GM12801 (cell line): Measurements from ENCODE around the gene CYP19A1.

Experiments used
- TF ChIP-seq, protein P1 (sequence below): IDR thresholded peaks from one replicate; pipeline ENCODE4 v1.5.1; 2011; ENCODE audit warnings: control low read depth; ENCODE audit not compliant: insufficient read length; ENCODE audit errors: extremely low read depth

Gene CYP19A1

GRCh38 chr15:51202783-51203182, 135.6 kb downstream of the CYP19A1 start:
- TF ChIP-seq, protein P1, sequence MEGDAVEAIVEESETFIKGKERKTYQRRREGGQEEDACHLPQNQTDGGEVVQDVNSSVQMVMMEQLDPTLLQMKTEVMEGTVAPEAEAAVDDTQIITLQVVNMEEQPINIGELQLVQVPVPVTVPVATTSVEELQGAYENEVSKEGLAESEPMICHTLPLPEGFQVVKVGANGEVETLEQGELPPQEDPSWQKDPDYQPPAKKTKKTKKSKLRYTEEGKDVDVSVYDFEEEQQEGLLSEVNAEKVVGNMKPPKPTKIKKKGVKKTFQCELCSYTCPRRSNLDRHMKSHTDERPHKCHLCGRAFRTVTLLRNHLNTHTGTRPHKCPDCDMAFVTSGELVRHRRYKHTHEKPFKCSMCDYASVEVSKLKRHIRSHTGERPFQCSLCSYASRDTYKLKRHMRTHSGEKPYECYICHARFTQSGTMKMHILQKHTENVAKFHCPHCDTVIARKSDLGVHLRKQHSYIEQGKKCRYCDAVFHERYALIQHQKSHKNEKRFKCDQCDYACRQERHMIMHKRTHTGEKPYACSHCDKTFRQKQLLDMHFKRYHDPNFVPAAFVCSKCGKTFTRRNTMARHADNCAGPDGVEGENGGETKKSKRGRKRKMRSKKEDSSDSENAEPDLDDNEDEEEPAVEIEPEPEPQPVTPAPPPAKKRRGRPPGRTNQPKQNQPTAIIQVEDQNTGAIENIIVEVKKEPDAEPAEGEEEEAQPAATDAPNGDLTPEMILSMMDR = no peak

DNA sequence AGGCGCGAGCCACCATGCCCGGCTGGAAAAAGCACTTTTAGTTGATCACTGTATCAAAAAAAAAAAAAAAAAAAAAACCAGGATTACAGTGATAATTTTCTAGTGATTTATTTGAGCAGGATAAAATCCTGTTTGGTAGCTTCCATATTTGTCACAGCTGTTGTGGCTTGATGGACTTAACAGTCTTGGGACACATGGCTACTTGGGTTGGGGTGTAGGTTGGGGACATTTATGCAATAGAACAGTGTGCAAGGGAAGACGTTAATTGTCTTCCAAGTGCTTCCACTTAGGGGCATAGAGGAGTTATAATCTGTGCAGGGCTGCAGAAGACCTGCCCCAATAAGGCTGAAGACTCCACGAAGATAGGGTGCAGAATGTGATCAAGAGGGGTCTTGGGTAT, 136.8 kb downstream of the CYP19A1 start:
- TF ChIP-seq, protein P1 = no peak

- TF ChIP-seq, protein P1 = no peak
Observed at GRCh38 chr15:51200792-51201191, 137.6 kb downstream of the CYP19A1 start.

- TF ChIP-seq, protein P1 = no peak
Observed at GRCh38 chr15:51199541-51199940, 138.9 kb downstream of the CYP19A1 start.

DNA sequence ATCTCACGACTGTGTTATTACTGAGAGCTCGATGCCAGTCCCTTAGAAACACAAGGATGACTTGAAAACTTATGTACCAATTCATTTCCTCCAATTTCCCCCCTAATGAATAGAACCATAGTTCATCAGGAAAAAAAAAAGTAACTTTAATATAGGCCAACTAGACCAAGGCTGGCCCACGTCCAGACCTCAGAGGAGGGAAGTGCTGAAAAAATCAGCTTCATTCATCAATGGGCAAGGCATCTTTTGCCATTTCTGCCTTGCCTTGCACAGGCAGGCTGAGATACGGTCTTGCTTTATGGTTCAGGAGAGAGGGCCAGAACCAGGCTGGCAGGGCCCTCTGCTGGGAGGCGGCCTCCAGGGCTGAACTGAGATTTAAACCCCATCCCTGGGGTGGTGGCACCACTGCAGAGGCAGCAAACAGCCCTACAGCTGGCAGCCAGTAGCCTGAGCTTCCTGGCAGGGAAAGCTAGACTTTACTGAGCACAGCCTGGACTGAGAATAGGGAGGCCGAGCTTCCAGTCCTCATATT, 139.6 kb downstream of the CYP19A1 start:
- TF ChIP-seq, protein P1 = no peak

DNA sequence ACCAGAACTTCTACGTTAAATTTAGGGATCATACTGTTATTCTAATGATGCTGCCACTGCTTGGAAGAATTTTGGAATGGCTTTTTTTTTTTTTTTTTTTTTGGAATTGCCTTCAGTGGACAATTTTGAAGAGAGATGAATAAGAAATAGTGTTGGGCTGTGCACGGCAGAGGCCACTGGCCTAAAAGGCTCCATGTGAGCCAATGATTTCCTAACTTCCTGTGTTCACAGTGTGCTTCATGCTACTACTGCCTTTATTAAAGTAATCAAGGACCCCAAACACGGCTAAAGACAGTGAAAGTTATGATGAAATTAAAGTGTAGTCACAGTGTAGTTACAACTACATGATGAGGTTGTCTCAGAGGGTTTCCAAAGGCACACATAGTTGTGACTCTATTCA, 142.9 kb downstream of the CYP19A1 start:
- TF ChIP-seq, protein P1 = no peak

- TF ChIP-seq, protein P1 = no peak
Observed at GRCh38 chr15:51193979-51194378, 144.4 kb downstream of the CYP19A1 start.

- TF ChIP-seq, protein P1 = no peak
Observed at GRCh38 chr15:51193526-51193925, 144.9 kb downstream of the CYP19A1 start.
